ENCODE data around the gene CDC45.

CDC45 gene

DNA sequence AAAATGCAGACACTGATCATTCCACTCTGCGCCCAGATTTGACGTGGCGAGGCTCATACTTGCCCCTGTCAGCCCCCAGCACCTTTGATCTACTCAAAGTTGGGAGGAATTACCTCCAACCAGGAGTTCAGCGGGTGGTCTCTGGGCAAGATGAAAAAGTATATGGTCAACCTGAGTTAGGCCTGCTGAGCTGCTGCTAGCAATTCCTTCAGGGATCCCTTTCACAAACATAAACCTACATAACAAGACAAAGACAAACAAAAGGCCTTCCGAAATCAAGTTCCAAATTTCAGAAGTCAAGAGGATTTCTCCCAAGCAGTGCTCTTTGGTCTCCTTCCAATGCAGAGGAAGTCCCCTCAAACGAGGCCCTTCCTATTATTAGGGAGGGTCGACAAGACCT lies 23.6 kb downstream of the CDC45 start:
- H3K36me3 ChIP-seq (ENCODE audit: insufficient read depth, low read length), result peaks cover 30% of the 10 kb centered on the region; the same call in 1 of the 2 replicates
- H4K20me1 ChIP-seq (ENCODE audit: insufficient read depth, low read length, poor library complexity, severe bottlenecking), result no peaks in the 10 kb centered on the region
- no peaks in the 10 kb centered on the region for H3K79me2 ChIP-seq (ENCODE audit: insufficient read depth, low read length)
- no peak overlapping the region for H3K4me3 ChIP-seq (ENCODE audit: low read length, poor library complexity, severe bottlenecking)
- no peaks in the 10 kb centered on the region for H3K9me2 ChIP-seq (replicated peaks; ENCODE audit: low read depth, low read length)
- no peak overlapping the region for H3K9ac ChIP-seq (ENCODE audit: low read depth, low read length, poor library complexity, severe bottlenecking)
- H3K4me2 ChIP-seq (ENCODE audit: low read depth, low read length, poor library complexity, severe bottlenecking), result no peak overlapping the region
- no peaks in the 10 kb centered on the region for H3K9me3 ChIP-seq (ENCODE audit: insufficient read depth, low read depth, low read length)
- TF ChIP-seq, protein P1, sequence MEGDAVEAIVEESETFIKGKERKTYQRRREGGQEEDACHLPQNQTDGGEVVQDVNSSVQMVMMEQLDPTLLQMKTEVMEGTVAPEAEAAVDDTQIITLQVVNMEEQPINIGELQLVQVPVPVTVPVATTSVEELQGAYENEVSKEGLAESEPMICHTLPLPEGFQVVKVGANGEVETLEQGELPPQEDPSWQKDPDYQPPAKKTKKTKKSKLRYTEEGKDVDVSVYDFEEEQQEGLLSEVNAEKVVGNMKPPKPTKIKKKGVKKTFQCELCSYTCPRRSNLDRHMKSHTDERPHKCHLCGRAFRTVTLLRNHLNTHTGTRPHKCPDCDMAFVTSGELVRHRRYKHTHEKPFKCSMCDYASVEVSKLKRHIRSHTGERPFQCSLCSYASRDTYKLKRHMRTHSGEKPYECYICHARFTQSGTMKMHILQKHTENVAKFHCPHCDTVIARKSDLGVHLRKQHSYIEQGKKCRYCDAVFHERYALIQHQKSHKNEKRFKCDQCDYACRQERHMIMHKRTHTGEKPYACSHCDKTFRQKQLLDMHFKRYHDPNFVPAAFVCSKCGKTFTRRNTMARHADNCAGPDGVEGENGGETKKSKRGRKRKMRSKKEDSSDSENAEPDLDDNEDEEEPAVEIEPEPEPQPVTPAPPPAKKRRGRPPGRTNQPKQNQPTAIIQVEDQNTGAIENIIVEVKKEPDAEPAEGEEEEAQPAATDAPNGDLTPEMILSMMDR (conservative IDR thresholded peaks at IDR 0.05; ENCODE audit: low read length), result no peak
- no peak for TF ChIP-seq EZH2phosphoT487 (IDR thresholded peaks at IDR 0.05; ENCODE audit: borderline replicate concordance)
- H2AFZ ChIP-seq (ENCODE audit: low read length), result no peak overlapping the region
- H3K4me1 ChIP-seq (ENCODE audit: insufficient read depth, low read length, poor library complexity, severe bottlenecking), result peaks cover 32% of the 10 kb centered on the region
- H3F3A ChIP-seq (ENCODE audit: low read depth), result no peaks in the 10 kb centered on the region
- H3K27me3 ChIP-seq (ENCODE audit: insufficient read depth, low read length, poor library complexity, severe bottlenecking), result no peaks in the 10 kb centered on the region

DNA sequence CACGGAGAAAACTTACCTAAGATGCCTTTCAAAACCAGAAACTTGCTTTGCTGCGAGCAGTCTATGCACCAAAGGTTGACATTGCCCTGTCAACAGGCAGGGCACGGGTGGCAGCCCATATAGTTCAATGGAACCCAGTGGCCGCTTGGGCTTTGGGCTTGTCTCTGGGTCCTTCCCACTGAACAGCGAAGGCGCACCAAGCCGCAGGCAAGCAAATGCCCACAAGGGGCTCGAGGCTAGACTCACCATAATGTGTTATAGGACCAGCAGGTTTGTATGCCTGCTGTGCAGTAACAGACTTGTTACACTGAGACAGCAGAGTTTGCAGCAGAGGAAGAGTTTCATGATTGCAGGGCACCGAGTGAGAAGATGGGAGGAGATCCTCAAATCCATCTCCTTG lies 24.1 kb downstream of the CDC45 start:
- Histone ChIP-seq H3K4me3 (ENCODE audit: low read length, poor library complexity, severe bottlenecking) (no peak overlapping the region), H3K79me2 (ENCODE audit: insufficient read depth, low read length) (no peaks in the 10 kb centered on the region), H3K4me2 (ENCODE audit: low read depth, low read length, poor library complexity, severe bottlenecking) (no peak overlapping the region), H3K4me1 (ENCODE audit: insufficient read depth, low read length, poor library complexity, severe bottlenecking) (peaks cover 32% of the 10 kb centered on the region), H4K20me1 (ENCODE audit: insufficient read depth, low read length, poor library complexity, severe bottlenecking) (no peaks in the 10 kb centered on the region), H3K36me3 (ENCODE audit: insufficient read depth, low read length) (peaks cover 28% of the 10 kb centered on the region; the same call in 1 of the 2 replicates), H2AFZ (ENCODE audit: low read length) (no peak overlapping the region), H3K9me3 (ENCODE audit: insufficient read depth, low read depth, low read length) (no peaks in the 10 kb centered on the region), H3K9me2 (replicated peaks; ENCODE audit: low read depth, low read length) (no peaks in the 10 kb centered on the region), H3F3A (ENCODE audit: low read depth) (no peaks in the 10 kb centered on the region), H3K27me3 (ENCODE audit: insufficient read depth, low read length, poor library complexity, severe bottlenecking) (no peaks in the 10 kb centered on the region), H3K9ac (ENCODE audit: low read depth, low read length, poor library complexity, severe bottlenecking) (no peak overlapping the region)
- TF ChIP-seq, protein P1 (conservative IDR thresholded peaks at IDR 0.05; ENCODE audit: low read length), result peak; percentile 37
- no peak for TF ChIP-seq EZH2phosphoT487 (IDR thresholded peaks at IDR 0.05; ENCODE audit: borderline replicate concordance)

DNA sequence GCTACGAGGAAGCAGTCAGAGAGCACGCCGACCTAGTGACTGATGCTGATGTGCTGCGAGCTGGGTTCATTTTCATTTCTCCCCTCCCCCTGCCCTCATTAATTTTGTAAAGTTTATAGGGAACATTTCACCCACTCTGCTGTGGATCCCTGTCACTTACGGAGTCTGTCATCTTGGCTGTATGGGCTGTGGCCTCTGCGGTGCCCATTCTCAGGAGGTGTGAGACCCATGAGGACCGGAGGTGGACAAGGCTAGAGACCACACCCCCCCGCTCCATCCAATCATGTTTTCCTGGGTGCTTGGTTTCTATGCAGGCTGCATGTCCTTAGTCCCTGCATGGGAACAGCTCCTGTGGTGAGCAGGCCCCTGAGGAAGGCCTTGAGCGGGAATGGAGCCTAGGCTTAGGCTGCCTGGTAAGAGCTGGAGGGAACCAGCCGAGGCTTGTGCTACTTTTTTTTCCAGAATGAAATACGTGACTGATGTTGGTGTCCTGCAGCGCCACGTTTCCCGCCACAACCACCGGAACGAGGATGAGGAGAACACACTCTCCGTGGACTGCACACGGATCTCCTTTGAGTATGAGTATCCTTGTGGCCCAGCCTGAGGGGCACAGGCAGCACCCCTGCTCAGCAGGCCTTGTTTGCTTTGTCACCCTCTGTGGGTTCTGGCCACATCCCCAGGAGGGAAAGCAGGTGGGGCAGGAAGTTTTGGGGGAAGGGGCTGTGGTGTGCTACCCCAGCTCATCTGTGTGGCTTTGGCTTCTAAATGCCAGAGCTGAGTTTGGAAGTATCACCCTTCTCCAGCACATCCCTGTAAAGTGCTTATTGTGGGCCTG lies 25.4 kb downstream of the CDC45 start:
- peak overlapping the region; percentile 81 for H3K4me2 ChIP-seq (ENCODE audit: low read depth, low read length, poor library complexity, severe bottlenecking)
- H3K4me3 ChIP-seq (ENCODE audit: low read length, poor library complexity, severe bottlenecking), result peak overlapping the region; percentile 58
- H3K9ac ChIP-seq (ENCODE audit: low read depth, low read length, poor library complexity, severe bottlenecking), result peak overlapping the region; percentile 64
- H3K27me3 ChIP-seq (ENCODE audit: insufficient read depth, low read length, poor library complexity, severe bottlenecking), result no peaks in the 10 kb centered on the region
- H4K20me1 ChIP-seq (ENCODE audit: insufficient read depth, low read length, poor library complexity, severe bottlenecking), result no peaks in the 10 kb centered on the region
- no peak overlapping the region for H2AFZ ChIP-seq (ENCODE audit: low read length)
- H3K4me1 ChIP-seq (ENCODE audit: insufficient read depth, low read length, poor library complexity, severe bottlenecking), result peaks cover 32% of the 10 kb centered on the region
- H3F3A ChIP-seq (ENCODE audit: low read depth), result no peaks in the 10 kb centered on the region
- H3K36me3 ChIP-seq (ENCODE audit: insufficient read depth, low read length), result peaks cover 16% of the 10 kb centered on the region; the same call in 1 of the 2 replicates
- H3K79me2 ChIP-seq (ENCODE audit: insufficient read depth, low read length), result no peaks in the 10 kb centered on the region
- H3K9me3 ChIP-seq (ENCODE audit: insufficient read depth, low read depth, low read length), result no peaks in the 10 kb centered on the region
- TF ChIP-seq EZH2phosphoT487 (IDR thresholded peaks at IDR 0.05; ENCODE audit: borderline replicate concordance), result no peak
- TF ChIP-seq, protein P1 (conservative IDR thresholded peaks at IDR 0.05; ENCODE audit: low read length), result no peak
- H3K9me2 ChIP-seq (replicated peaks; ENCODE audit: low read depth, low read length), result no peaks in the 10 kb centered on the region
